ENCODE results near the gene ETV4.

The ETV4 gene

GRCh38 chr17:43560461-43561427 is 14.6 kb upstream of the ETV4 start:
- no peak for DNase-seq (ENCODE audit: low read depth)
- no peak for TF ChIP-seq CTCF (conservative IDR thresholded peaks at IDR 0.05; ENCODE audit: low read length)
- no peak overlapping the region for H3K4me3 ChIP-seq (ENCODE audit: low read length)

GRCh38 chr17:43559161-43559816 is 13.1 kb upstream of the ETV4 start:
- H3K4me3 ChIP-seq (ENCODE audit: low read length) = no peak overlapping the region
- peak; percentile 45 for DNase-seq (ENCODE audit: low read depth)
- no peak for TF ChIP-seq CTCF (conservative IDR thresholded peaks at IDR 0.05; ENCODE audit: low read length)

- TF ChIP-seq CTCF (conservative IDR thresholded peaks at IDR 0.05; ENCODE audit: low read length) = no peak
- no peak for DNase-seq (ENCODE audit: low read depth)
- no peak overlapping the region for H3K4me3 ChIP-seq (ENCODE audit: low read length)
Observed at GRCh38 chr17:43558805-43559160, 12.6 kb upstream of the ETV4 start.

- no peak overlapping the region for H3K4me3 ChIP-seq (ENCODE audit: low read length)
- peak; percentile 93 for DNase-seq (ENCODE audit: low read depth)
- no peak for TF ChIP-seq CTCF (conservative IDR thresholded peaks at IDR 0.05; ENCODE audit: low read length)
Observed at GRCh38 chr17:43556292-43556691, 10.2 kb upstream of the ETV4 start.

- DNase-seq (ENCODE audit: low read depth) = no peak
- no peak overlapping the region for H3K4me3 ChIP-seq (ENCODE audit: low read length)
Observed at GRCh38 chr17:43554857-43555256, 8.7 kb upstream of the ETV4 start.

GRCh38 chr17:43553573-43553972 is 7.4 kb upstream of the ETV4 start:
- TF ChIP-seq CTCF (conservative IDR thresholded peaks at IDR 0.05; ENCODE audit: low read length) = no peak
- no peak for DNase-seq (ENCODE audit: low read depth)
- no peak overlapping the region for H3K4me3 ChIP-seq (ENCODE audit: low read length)

More at GRCh38 chr17:43554857-43555256, 8.7 kb upstream of the ETV4 start:
- TF ChIP-seq CTCF (conservative IDR thresholded peaks at IDR 0.05; ENCODE audit: low read length) = no peak

Measured in AG10803 (cell line).